ENCODE data around the gene NSFL1C. TPM values are rescaled to one million over a fixed set of nuclear protein-coding genes. Genes with fewer than 3 reads are reported as not detected.

Gene NSFL1C
- total and polyA plus RNA-seq, 9 of the 15 experiments (the other 6 are each of a cell fraction or from before 2014, with no cell fraction given), result 20.8 to 119 (median 47.0) TPM

- TF ChIP-seq PRDM10 (IDR thresholded peaks at IDR 0.05; ENCODE audit: partially characterized antibody), result no peak
- TF ChIP-seq ZBTB8A (IDR thresholded peaks at IDR 0.05; ENCODE audit: partially characterized antibody), result no peak
- TF ChIP-seq NR4A1 (CRISPR knock-in tag; IDR thresholded peaks at IDR 0.05), result no peak
- TF ChIP-seq NR4A1 (tag; IDR thresholded peaks at IDR 0.05), result no peak
- no peak for TF ChIP-seq PBX2 (CRISPR knock-in tag; IDR thresholded peaks at IDR 0.05; ENCODE audit: low read depth)
- no peak for TF ChIP-seq PBX2 (tag; conservative IDR thresholded peaks at IDR 0.05; ENCODE audit: low read depth)
- TF ChIP-seq ZNF311 (CRISPR knock-in tag; IDR thresholded peaks at IDR 0.05), result no peak
- TF ChIP-seq HMGXB4 (CRISPR knock-in tag; IDR thresholded peaks at IDR 0.05), result no peak
- TF ChIP-seq AFF4 (CRISPR knock-in tag; IDR thresholded peaks at IDR 0.05), result no peak
- no peak for TF ChIP-seq ADNP (tag; IDR thresholded peaks at IDR 0.05)
- no peak for TF ChIP-seq GABPB1 (CRISPR knock-in tag; IDR thresholded peaks at IDR 0.05)
- no peak for TF ChIP-seq KHSRP (IDR thresholded peaks at IDR 0.05)
- no peak for TF ChIP-seq ZNF121 (CRISPR knock-in tag; conservative IDR thresholded peaks at IDR 0.05)
Measured at GRCh38 chr20:1474817-1475603, 8.4 kb upstream of the NSFL1C start (continued).
